ENCODE measurements around the gene CD22.

The CD22 gene

DNA sequence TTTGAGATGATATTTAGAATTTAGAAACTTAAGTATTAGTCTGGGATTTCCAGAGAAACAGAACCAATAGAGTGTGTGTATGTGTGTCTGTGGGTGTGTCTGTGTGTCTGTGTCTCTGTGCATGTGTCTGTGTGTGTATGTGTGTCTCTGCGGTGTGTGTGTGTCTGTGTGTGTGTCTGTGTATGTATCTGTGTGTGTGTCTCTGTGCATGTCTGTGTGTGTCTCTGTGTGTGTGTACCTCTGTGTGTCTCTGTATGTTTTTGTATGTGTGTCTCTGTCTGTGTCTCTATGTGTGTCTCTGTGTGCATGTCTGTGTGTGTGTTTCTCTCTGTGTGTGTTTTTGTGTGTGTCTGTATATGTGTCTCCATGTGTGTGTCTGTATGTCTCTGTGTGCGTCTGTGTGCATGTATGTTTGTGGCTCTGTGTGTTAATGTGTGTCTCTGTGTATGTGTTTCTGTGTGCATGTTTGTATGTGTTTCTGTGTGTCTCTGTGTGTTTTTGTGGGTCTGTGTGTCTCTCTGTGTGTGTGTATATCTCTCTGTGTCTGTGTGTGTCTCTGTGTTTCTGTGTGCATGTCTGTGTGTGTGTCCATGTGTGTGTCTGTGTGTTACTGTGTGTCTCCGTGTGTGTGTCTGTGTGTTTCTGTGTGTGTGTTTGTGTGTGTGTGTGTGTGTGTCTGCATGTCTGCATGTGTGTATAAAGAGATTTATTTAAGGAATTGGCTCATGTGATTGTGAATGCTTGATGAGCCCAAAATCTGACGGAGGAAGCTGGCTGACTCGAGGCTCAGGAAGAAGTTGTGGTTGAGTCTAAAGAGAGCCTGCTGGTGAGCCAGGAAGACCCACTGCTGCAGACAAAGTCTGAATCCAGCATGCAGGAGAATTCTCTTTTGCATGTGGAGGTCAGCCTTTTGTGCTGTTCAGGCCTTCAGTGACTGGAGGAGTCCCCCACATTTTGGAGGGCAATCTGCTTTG is 64.0 kb downstream of the CD22 start:
- DNase-seq: no peak

DNA sequence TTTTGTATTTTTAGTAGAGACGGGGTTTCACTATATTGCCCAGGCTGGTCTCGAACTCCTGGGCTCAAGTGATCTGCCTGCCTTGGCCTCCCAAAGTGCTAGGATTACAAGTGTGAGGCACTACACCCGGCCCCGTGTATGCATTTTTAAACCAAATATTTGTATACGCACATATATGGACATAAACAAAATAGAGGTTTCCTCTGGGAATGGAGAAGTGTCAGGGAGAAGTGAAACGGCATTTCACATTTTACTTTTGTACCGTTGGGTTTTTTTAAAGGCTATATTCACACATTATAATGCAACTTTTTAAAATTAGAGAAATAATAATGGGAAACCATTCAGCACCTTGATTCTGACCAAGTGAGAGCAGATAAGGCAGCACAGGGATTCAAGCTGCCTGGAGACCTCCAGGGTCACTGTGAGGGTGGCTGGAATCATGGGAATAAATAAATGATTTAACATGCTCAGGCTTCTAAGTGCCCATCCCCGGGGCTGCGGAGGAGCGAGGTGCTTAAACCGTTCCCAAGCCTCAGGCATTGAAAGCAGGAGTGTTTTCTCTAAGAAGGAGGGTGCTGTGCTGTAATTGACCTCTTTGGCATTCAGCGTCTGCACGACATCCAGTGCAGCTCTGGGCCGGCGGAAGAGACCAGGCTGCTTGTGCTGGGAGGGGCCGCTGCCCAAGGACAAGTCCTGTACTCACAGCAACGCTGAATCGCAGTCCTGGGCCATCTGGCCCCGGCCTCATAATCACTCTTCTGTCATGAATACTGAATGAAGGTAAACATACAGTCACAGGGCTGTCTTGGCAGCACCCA is 66.6 kb downstream of the CD22 start:
- no peak for DNase-seq

DNA sequence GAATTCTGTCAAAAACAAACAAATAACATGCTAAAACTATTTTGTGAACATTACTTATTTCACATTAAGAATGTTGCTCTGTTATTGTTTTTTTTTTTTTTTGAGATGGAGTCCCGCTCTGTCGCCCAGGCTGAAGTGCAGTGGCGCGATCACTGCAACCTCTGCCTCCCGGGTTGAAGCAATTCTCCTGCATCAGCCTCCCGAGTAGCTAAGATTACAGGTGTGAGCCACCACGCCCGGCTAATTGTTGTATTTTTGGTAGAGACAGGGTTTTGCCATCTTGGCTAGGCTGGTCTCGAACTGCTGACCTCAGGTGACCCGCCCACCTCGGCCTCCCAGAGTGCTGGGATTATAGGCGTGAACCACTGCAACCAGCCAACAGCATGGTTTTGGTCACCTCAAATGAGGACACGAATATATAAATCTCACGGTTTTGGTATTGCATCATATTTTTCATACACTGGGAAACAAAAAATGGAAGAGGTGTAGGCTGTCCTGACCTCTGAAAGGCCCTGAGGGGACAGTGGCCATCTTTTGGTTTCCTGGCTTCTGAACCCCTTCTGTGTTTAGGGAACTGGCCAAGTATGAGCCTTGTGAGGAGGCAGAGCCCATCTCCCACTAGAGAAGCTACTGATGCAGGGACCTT is 67.4 kb downstream of the CD22 start:
- no peak for DNase-seq
